GM19193 (cell line): ENCODE data around the gene TICRR.

Experiments used
- POLR2A ChIP-seq: IDR thresholded peaks from 4 replicates; pipeline ENCODE4 v1.6.1; 2011; ENCODE audit not compliant: insufficient read depth, insufficient read length; ENCODE audit errors: extremely low read depth

TICRR gene

DNA sequence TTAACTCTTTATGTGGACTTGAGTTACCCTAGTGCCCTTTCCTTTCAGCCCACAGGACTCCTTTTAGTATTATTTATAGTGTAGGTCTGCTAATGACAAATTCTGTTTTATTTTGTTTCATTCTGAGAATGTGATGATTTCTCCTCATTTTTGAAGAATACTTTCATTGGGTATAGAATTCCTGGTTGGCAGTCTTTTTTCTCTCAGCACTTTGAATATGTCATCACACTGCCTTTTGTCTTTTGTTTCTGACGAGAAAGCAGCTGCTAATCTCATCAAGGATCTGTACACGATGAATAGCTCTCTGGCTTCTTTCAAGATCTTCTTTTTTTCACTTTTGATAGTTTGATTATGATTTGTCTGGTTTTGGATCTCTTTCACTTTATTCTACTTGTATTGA, 37.8 kb downstream of the TICRR start:
- no peak for TF ChIP-seq POLR2A

GRCh38 chr15:89614164-89614563, 38.9 kb downstream of the TICRR start:
- TF ChIP-seq POLR2A: no peak

DNA sequence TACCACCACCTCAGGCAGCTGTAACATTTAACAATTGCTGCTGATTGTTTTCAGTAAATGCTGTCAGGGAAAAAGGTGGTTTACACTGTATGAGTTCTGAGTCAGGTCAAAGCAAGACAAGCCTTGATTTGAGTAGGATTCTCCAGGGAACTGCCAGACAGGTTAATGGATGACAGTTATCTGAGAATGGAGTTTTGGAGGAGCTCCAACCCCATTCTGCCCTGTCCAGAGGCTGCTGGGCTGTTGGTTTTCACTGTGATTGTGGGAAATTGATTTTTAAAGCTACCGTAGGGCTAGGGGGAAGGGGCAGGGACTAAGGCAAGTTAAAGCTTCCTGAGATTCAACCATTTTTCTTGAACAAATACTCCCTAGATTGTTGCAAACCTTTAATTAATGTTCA, 39.9 kb downstream of the TICRR start:
- TF ChIP-seq POLR2A: no peak

DNA sequence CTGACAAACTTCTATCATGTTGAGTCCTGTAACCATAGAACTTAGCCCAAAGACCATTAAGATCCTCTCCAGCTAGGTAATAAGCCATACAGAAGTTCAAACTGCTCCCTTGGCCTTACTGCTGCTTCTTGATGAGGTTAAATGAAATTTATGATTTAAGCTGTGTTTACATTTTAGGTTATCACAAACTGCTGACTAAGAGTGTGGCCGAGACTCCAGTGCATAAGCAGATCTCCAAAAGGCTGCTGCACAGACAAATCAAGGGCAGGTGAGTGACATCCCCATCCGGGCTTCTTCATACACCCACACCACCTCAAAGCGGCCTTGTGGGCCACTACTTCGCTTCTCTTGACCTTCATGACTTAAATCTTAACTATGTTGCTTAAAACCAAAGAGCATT, 41.0 kb downstream of the TICRR start:
- TF ChIP-seq POLR2A: no peak

GRCh38 chr15:89621547-89621946, 46.3 kb downstream of the TICRR start:
- no peak for TF ChIP-seq POLR2A

DNA sequence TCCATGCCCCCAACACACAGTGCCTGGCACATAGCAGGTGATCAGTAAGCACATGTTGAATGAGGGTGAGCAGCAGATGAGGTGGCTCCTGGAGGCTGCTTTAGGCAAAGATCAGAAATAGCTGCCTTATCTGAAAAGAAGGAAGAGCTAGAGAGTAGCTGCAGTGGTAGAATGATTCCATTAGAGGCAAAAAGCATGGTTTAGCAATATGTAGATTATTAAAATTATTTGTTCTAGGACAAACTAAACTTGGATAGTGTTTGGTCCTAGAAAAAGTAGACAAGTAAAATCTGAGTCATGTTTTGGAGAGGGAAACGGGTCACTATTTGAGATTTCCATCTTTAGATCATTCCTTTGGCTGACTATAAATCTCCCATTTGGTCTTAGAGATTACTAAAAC, 47.9 kb downstream of the TICRR start:
- TF ChIP-seq POLR2A: no peak

DNA sequence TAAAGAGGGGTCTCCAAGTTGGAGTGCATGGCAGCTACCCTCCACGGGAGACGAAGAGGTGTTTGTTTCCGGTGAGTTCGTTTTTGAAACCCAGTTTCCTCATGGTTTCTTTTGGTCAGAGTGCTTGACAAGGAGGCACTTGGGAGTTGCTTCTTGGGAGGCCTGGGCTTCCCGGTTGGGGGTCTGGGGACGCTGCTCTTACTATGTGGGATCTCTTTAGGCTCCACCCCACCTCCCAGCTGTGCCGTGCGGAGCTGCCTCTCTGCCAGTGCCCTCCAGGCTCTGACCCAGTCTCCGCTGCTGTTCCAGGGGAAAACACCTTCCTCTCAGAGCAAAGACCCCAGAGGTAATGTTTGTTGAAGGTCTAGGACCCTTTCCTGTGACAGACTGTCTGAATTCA, 50.4 kb downstream of the TICRR start:
- no peak for TF ChIP-seq POLR2A

DNA sequence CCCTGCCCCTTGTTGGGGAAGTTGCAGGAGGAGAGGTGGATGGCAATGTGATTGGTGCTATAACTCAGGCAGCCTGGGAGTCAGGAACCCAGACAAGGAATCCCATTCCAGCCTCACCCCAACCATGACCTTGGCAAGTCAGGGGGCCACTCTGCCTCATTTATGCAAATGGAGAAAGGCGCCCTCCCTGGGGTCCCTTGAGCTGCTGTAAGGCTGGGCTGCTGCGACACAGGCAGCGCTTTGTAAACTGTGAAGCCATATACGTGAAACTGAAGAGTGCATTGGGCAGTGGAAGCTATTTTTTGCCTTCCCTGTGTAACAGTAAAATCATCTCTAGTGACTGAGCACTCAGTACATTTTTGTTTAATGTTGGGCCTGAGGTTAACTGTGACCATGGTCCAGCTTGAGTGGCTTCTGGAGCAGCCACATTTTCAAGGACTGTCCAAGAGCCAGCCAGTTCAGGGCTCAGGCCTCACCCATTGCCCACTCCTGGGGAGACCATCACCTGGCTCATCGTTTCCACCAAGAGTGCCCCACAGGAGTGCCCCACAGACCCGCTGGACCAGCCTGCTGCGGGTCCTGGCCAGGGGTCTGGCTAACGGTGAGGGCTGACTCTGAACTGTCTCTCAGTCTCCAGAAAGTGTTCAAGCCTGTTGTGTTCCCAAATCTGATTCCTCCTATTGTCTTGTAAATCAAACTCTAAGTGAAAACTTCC, 52.1 kb downstream of the TICRR start:
- TF ChIP-seq POLR2A: no peak

DNA sequence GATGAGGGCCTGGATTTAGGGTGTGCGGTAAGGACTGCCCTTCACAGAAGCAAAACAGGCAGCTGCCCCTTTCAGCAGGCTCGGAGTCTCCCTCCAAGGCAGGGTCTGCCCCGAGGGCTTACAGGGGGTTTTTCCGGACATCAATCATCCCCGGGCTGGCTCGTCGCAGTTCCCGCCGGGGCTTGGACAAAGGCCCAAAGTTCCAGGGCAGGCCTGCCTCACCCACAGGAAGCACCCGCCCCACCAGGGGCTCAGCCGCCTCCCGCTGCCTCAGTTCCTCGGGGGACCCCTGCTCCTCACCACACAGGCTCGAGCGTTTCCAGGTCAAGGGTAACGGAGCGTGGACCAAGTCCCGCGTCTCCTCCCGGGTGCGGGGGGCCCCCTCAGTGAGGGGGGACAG, 53.0 kb downstream of the TICRR start:
- TF ChIP-seq POLR2A: no peak

DNA sequence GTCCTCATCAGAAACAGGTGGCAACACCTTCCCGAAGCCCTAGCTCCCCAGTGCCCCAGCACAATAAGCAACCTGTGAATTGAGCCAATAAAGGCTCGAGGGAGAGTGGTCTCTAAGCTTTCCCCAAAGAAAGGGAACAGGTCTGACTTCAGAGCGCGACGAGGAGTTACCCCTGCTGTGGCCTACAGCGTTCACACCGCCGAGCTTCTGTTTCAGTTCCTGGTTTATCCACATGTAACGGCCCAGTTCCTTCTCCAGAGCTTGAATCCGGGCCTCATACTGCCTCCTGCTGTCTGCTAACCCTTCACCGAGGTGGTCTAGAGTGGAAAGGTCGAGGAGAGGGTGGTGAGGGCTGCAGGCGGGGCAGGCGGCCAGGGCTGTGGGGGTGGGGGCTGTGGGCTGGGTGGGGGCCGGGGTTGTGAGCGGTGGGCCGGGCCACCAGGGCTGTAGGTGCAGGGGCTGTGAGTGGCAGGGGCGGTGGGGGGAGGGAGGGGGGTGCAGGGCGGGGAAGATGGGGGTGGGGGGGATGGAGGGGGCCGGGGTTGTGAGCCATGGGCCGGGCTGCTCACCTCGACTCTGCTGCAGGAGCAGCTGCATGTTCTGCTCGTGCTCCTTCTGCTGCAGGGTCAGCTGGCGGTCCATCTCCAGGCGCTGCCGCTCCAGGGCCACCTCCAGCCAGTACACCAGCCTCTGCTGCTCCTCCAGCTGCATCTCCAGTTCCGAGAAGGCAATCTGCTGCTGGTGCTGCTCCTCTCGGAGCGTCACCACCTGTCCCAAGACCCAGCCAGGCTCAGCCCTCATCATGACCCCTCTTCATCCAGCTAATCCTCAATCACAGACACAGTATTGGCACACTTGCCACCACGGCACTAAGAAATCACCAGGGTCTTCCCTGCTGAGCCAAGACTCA, 53.8 kb downstream of the TICRR start:
- no peak for TF ChIP-seq POLR2A

GRCh38 chr15:89629829-89630228, 54.6 kb downstream of the TICRR start:
- no peak for TF ChIP-seq POLR2A

- no peak for TF ChIP-seq POLR2A
Measured at GRCh38 chr15:89630260-89630659, 55.0 kb downstream of the TICRR start.

DNA sequence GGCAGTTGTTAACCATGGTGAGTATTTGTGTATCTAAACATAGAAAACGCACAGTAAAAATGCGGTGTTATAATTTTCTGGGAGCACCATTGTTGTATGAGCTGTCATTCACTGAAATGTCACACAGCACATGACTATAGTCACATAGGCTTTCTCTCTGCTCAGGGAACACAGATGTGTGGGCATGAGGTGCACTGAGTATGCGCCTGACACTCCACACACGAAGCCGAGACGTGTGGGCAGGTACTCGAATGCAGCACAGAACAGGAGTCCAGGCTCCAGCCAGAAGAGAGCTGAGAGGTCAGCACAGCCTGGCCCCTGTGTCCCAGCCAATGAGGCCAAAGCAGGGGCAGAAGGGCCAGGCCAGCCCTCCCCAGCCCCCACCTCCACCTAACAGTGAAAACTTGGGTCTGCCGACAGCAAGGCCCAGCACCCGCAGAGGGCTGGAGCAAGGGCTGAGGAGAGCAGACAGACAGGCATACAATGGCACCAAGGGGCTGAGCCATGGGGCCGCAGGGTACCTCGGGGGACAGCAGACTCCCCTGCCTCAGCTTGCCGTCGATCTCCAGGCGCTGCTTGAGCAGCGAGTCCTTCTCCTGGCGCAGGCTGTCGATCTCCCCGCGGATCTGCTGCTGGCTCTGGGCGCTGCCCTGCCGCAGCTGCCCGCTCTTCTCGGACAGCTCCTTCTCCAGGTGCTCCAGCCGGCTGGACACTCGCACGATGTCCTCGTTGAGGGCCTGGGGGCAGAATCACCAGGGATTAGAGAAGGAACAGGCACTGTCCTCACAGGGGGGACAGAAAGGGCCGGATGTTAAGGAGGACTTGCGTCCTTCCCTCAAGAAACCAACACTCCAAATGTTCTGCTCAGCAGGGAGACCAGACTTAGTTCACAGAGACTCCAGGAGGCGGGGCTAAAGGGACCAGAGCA, 56.0 kb downstream of the TICRR start:
- TF ChIP-seq POLR2A: no peak

DNA sequence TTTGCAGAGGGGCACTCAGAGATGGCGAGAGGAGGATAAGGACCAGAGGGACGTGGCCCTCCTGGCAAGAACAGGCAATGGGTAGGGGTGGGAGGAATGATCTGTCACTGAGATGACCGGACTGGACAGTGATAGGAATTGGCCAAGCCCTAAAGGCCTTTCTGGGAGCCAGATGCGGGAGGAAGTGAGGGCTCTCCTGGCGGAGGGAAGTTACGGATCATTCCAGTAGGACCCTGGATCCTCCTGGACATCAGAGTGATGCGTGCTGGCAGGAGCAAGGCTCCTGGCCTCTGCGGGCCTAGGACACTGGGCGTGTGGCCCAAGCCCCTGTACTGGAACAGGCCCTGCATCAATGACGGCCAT, 56.6 kb downstream of the TICRR start:
- no peak for TF ChIP-seq POLR2A
